ENCODE data around the gene KDM5C.
A peak's percentile ranks its signal among the peaks of the same experiment; 100 is the strongest.
"Not testable (repeated sequence)": the region's sequence is repeated elsewhere in the genome, so short reads cannot be mapped to it uniquely, and the experiment has no call there.

KDM5C gene

GRCh38 chrX:53188763-53189162 is 36.2 kb downstream of the KDM5C start:
- DNase-seq, result no peak

DNA sequence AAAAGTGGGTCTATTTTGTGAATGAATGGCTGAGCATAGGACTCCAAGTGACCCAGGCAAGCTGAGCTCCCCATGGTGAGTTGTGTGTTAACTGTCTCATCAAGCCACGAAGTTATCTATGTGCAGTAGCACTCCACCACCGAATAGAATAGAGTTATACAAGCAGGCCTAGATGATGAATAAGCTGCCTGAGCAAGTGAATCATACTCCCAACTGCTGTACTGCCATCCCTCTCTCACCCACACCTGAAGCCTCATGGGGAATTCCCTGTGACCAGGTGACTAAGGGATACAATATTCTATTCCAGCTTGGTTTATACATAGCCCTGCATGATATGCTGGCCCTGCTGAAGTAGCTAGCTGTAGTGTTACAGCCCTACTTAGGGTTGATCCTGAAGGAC is 38.7 kb downstream of the KDM5C start:
- DNase-seq, result no peak

- DNase-seq, result no peak
Observed at GRCh38 chrX:53184836-53185235, 40.2 kb downstream of the KDM5C start.

GRCh38 chrX:53171356-53171755 is 53.7 kb downstream of the KDM5C start:
- DNase-seq, result no peak

GRCh38 chrX:53166103-53166502 is 58.9 kb downstream of the KDM5C start:
- no peak for DNase-seq

DNA sequence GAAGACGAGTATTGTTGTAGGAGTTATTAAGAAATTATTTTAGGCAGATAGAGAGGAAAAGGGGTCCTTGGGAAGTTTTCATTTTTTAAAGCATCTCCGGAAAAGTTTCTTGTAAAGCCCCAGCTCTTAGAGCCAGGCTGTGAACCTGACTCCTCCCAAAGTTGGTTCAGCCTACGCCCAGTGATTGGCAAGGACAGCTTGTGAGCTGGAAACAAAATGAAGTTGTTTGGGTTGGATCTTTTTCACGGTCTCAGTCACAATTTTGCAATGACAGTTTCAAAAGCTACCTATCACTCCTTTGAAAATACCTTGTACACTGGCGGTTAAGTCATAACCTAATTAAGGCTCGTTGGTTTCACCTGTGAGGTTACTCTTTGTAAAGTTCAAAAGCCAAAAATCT is 60.4 kb downstream of the KDM5C start:
- DNase-seq, result not testable (repeated sequence)

DNA sequence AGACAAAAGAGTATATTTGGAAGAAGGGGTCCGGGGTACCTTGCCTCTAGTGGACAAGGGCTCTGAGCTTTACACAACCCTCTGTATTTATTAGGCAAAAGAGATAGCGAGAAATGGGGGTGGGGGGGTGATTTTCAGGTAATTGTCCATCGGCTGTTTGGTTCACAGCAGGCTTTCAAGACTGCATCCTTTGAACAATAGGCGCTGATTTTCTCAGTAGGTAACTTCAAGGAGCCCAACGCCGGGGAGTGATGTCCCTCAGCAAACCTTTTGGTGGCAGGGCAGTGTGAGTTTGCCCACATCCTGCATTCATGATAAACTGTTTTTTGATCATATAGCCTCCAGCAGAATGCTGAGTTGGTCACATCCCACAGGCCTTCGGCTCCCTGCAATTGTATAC is 61.6 kb downstream of the KDM5C start:
- no peak for DNase-seq

GRCh38 chrX:53160297-53160983 is 64.6 kb downstream of the KDM5C start:
- DNase-seq, result no peak

GRCh38 chrX:53159184-53159583 is 65.8 kb downstream of the KDM5C start:
- no peak for DNase-seq

GRCh38 chrX:53156207-53156596 is 68.8 kb downstream of the KDM5C start:
- DNase-seq, result no peak

GRCh38 chrX:53155512-53156206 is 69.3 kb downstream of the KDM5C start:
- peak; percentile 7 for DNase-seq

DNA sequence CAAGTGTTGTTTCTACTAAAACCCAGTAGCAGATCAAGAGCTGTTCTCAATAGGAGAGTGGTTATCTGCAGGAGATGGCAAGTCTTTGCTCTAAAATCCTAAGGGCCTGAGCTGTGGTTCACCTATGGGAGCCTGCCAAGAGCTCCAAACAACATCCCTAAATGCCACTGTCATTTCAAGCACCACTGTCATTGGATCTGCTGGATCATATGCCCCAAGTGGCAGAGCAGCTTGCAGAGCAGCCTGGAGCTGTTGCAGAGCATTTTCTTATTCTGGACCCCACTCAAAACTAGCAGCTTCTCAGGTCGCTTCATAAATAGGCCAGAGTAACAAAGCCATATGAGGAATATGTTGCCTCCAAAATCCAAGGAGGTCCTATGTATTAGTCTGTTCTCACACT is 71.4 kb downstream of the KDM5C start:
- DNase-seq, result no peak

Data from hematopoietic multipotent progenitor cell treated with erythropoietin and hydrocortisone succinate and interleukin-3 and kit ligand, for 6 days (in vitro differentiated cells).